Stomach (tissue), 9 donors: ENCODE measurements around the gene CTBS. TPM values are rescaled to one million over a fixed set of nuclear protein-coding genes. Genes with fewer than 3 reads are reported as not detected.
A peak's percentile ranks its signal among the peaks of the same experiment; 100 is the strongest.

Experiments
- DNase-seq, 2 donors: peaks; one replicate each; pipeline versions ENCODE4 v3.0.0 to v3.0.0-alpha.2; 2013 to 2019
- H3K27ac ChIP-seq, 5 donors: fragments of 200-600 bp in 4 of 5; sonication (generic) in 4 of 5; one replicate each; pipeline ENCODE4 v1.5.1; 2013 to 2019; ENCODE audit warnings: mild to moderate bottlenecking in 1 of 5, moderate library complexity in 1 of 5
- H3K27me3 ChIP-seq, 3 donors: fragments of 200-600 bp; sonication (generic); one replicate each; pipeline ENCODE4 v1.5.1; 2017 to 2019; ENCODE audit warnings: mixed run types in 1 of 3
- H3K36me3 ChIP-seq, 4 donors: fragments of 200-600 bp; sonication (generic); 1 replicate in 3 of 4; 2 replicates in 1 of 4; pipeline ENCODE4 v1.5.1; 2016 to 2019
- H3K4me1 ChIP-seq, 4 donors: fragments of 200-600 bp; sonication (generic); one replicate each; pipeline ENCODE4 v1.5.1; 2016 to 2019
- H3K4me3 ChIP-seq, 4 donors: fragments of 200-600 bp; sonication (generic) in 3 of 4; one replicate each; pipeline ENCODE4 v1.5.1; 2016 to 2019; ENCODE audit warnings: mild to moderate bottlenecking in 1 of 4
- H3K9me3 ChIP-seq, 4 donors: fragments of 200-600 bp; sonication (generic); one replicate each; pipeline ENCODE4 v1.5.1; 2016 to 2019
- EP300 ChIP-seq: sonication (generic); formaldehyde crosslinking; IDR thresholded peaks from one replicate; pipeline ENCODE4 v1.6.1; 2017; ENCODE audit warnings: antibody characterized with exemption
- POLR2A ChIP-seq, 4 donors: fragments of 450-650 bp; IDR thresholded peaks; one replicate each; pipeline ENCODE4 v1.6.1; 2016; ENCODE audit warnings: antibody characterized with exemption in 4 of 4, control low read depth in 2 of 4, mild to moderate bottlenecking in 1 of 4, moderate library complexity in 1 of 4
- POLR2AphosphoS5 ChIP-seq, 3 donors: sonication (generic); formaldehyde crosslinking; IDR thresholded peaks; one replicate each; pipeline ENCODE4 v1.6.1; 2016; ENCODE audit warnings: antibody characterized with exemption in 3 of 3
- WGBS, 5 donors: extraction: QIAGEN DNeasy Blood & Tissue Kit in 3 of 5; methylation state at CpG; one replicate each; pipeline versions ENCODE4 v1.1.5 to v1.1.7; 2013 to 2018; 5-methylcytosine and 5-hydroxymethylcytosine counted together
- intact Hi-C: fragments of 100-400 bp; cut with DNase I; formaldehyde crosslinking; loops from one replicate; pipeline ENCODE4 v1.15.1; 2023; ENCODE audit warnings: low total_unique reads
- polyA plus RNA-seq, 3 donors: library from polyadenylated mRNA; stranded (reverse); fragments of 200-250 nt; gene quantifications; one replicate each; pipeline ENCODE4 v1.2.3, GENCODE V29; 2013
- total RNA-seq, 5 donors: library from RNA; depleted of rRNA; stranded (reverse); fragments of >200 nt; gene quantifications; one replicate each; pipeline versions ENCODE4 v1.1.0 to v1.2.3, GENCODE V29; 2014 to 2016
- TF ChIP-seq, protein P1 (sequence below), 7 experiments: fragments of 450-650 bp in 4 of 7; fragments of 200-600 bp in 3 of 7; sonication (generic) in 3 of 7; IDR thresholded peaks; one replicate each; pipeline ENCODE4 v1.5.1; 2016 to 2019; ENCODE audit warnings: antibody characterized with exemption in 7 of 7, control low read depth in 2 of 7, mild to moderate bottlenecking in 1 of 7
- donor health status: healthy with polysubstance abuse.
- donor health status: Bipolar disorder and iron deficiency.
- donor health status: healthy.

The CTBS gene
- total and polyA plus RNA-seq, 8 donors: 4.0 to 19.5 (median 7.8) TPM

DNA sequence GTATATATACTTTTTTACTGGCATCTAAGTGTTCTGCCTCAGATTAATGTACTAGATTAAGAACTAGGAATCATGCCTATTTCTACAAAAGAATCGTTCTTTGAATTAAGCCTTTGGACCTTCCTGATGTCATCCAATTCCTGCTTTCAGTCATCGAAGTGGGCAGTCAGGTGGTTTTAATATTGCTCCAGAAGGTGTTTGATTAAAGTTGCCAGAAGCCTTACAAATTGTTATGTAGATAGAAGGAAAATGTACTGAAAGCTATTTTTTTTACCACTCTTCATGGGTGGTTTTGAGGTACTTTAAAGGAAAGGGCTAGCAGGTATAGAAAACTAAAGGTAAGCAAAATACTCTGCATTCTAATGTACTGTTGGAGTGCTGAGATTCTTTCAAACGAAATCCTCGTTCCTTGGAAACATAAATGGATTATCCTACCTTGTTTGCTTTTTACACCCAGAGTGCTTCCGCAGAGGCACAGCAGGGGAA lies 716 bp downstream of the CTBS start:
- peak in 1 of 2 donors; percentile 39 for DNase-seq
- H3K27ac ChIP-seq: peak overlapping the region; percentile 91 to 100 (median 98)
- WGBS, 5 donors: 2 to 6% (median 3%) methylated on average over 5 of the region's 5 CpGs
- peaks cover 12 to 20% (median 13%) of the 10 kb centered on the region in 4 donors for H3K36me3 ChIP-seq
- no peaks in the 10 kb centered on the region for H3K27me3 ChIP-seq
- TF ChIP-seq POLR2AphosphoS5 (IDR thresholded peaks at IDR 0.05): no peak
- TF ChIP-seq, protein P1, sequence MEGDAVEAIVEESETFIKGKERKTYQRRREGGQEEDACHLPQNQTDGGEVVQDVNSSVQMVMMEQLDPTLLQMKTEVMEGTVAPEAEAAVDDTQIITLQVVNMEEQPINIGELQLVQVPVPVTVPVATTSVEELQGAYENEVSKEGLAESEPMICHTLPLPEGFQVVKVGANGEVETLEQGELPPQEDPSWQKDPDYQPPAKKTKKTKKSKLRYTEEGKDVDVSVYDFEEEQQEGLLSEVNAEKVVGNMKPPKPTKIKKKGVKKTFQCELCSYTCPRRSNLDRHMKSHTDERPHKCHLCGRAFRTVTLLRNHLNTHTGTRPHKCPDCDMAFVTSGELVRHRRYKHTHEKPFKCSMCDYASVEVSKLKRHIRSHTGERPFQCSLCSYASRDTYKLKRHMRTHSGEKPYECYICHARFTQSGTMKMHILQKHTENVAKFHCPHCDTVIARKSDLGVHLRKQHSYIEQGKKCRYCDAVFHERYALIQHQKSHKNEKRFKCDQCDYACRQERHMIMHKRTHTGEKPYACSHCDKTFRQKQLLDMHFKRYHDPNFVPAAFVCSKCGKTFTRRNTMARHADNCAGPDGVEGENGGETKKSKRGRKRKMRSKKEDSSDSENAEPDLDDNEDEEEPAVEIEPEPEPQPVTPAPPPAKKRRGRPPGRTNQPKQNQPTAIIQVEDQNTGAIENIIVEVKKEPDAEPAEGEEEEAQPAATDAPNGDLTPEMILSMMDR (IDR thresholded peaks at IDR 0.05): no peak
- no peak for TF ChIP-seq POLR2A (IDR thresholded peaks at IDR 0.05)
- H3K4me3 ChIP-seq: peak overlapping the region; percentile 44 to 72 (median 62)
- H3K9me3 ChIP-seq: no peaks in the 10 kb centered on the region
- peaks cover 7 to 38% (median 27%) of the 10 kb centered on the region in 4 donors for H3K4me1 ChIP-seq
- intact Hi-C loops: no loop called here

DNA sequence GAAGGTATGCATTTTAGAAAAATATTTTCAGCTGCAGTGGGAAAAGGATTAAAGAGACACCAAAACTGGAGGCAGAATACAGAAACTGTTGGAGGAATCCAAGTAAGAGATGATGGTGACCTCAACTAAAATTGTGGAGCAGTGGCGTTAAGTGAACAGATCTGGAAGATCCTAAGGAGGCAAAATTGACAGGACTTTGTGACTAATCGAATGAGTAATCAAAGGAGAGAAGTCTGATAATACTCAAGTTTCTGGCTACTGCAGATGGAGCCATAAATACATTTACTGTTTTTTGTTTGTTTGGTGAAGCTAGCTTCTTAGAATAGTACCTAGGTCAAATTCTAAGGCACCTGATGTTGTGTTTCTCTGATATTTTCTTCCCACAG lies 3.1 kb downstream of the CTBS start:
- TF ChIP-seq POLR2A (IDR thresholded peaks at IDR 0.05): no peak
- TF ChIP-seq POLR2AphosphoS5 (IDR thresholded peaks at IDR 0.05): no peak
- TF ChIP-seq, protein P1 (IDR thresholded peaks at IDR 0.05): no peak
- TF ChIP-seq EP300: no peak
- H3K9me3 ChIP-seq: no peaks in the 10 kb centered on the region
- H3K27me3 ChIP-seq: no peaks in the 10 kb centered on the region
- peaks cover 12 to 26% (median 22%) of the 10 kb centered on the region in 4 donors for H3K36me3 ChIP-seq
- WGBS, 5 donors: 90 to 96% (median 93%) methylated on average over 2 of the region's 2 CpGs
- no peak overlapping the region for H3K4me3 ChIP-seq
- H3K27ac ChIP-seq: no peak overlapping the region
- DNase-seq: no peak
- peaks cover 7 to 38% (median 27%) of the 10 kb centered on the region in 4 donors for H3K4me1 ChIP-seq
- intact Hi-C loops: no loop called here

DNA sequence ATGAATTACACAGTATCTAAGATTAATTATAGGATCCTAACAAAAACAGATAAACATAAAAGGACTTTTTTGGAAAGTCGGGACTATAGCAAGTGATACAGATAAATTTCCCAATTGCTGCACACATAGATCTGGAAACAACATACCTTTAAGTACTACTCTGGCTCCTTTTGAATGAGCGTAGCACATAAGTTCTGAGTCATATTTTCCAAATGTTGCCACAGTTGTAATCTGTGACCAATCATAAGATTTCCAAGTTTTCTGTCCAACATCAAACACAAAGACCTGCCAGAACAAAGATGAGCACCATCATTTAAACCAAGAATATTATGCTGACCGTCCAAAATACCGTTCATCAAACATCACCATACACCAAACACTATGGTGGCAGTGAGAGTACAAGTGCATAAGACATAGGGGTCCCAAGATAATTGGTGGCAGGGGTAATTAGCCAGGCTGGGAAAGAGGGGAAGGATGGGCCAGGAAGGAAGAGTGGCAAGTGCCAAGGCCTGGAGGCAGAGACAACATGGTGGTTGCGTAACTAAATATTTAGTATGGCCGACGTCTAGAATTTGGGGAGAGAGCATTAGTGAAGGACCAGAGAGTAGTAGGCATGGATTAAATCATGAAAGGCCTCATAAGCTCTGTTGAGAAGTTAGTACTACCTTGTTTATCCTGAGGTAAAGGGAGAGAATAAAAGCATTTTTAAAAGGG lies 3.6 kb downstream of the CTBS start:
- intact Hi-C loops: no loop called here
- no peaks in the 10 kb centered on the region for H3K9me3 ChIP-seq
- peaks cover 12 to 27% (median 26%) of the 10 kb centered on the region in 4 donors for H3K36me3 ChIP-seq
- DNase-seq: no peak
- peaks cover 7 to 38% (median 27%) of the 10 kb centered on the region in 4 donors for H3K4me1 ChIP-seq
- no peak overlapping the region for H3K4me3 ChIP-seq
- no peak overlapping the region for H3K27ac ChIP-seq
- H3K27me3 ChIP-seq: no peaks in the 10 kb centered on the region
- WGBS, 5 donors: 87 to 92% (median 90%) methylated on average over 7 of the region's 7 CpGs
- TF ChIP-seq, protein P1 (IDR thresholded peaks at IDR 0.05): no peak
- no peak for TF ChIP-seq POLR2A (IDR thresholded peaks at IDR 0.05)

DNA sequence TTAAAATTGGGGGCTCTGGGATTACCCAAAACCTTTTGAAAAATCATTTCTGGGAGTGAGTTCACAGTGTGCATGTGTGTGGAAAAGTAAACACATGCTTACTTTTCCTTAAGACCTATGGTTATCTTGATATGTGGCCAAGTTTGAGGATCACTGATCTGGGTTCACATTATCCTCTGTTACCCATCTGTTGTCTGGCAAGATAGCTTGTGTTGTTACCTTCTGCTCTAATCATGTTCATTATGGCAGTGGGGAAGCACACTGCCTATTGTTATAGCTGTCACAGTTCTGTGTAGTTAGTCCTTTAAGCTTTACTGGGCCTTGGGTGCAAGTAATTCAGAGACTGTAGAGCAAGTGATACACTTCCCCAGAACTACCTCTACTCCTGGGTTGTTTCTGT lies 5.0 kb downstream of the CTBS start:
- Histone ChIP-seq H3K27ac (no peak overlapping the region), H3K4me3 (no peak overlapping the region), H3K4me1 (peaks cover 7 to 31% (median 23%) of the 10 kb centered on the region in 4 donors), H3K27me3 (no peaks in the 10 kb centered on the region), H3K36me3 (peaks cover 12 to 41% (median 32%) of the 10 kb centered on the region in 4 donors), H3K9me3 (no peaks in the 10 kb centered on the region)
- intact Hi-C loops: no loop called here
- TF ChIP-seq EP300 (no peak), POLR2A (IDR thresholded peaks at IDR 0.05) (no peak), POLR2AphosphoS5 (IDR thresholded peaks at IDR 0.05) (no peak)
- TF ChIP-seq, protein P1 (IDR thresholded peaks at IDR 0.05): no peak
- DNase-seq: no peak
